Superior temporal gyrus (tissue), 1 donor: ENCODE measurements around the gene CEP126.

Experiments used
- DNase-seq: peaks from one replicate; pipeline ENCODE4 v3.0.0-alpha.2; 2016; ENCODE audit errors: extremely low spot score

CEP126 gene

DNA sequence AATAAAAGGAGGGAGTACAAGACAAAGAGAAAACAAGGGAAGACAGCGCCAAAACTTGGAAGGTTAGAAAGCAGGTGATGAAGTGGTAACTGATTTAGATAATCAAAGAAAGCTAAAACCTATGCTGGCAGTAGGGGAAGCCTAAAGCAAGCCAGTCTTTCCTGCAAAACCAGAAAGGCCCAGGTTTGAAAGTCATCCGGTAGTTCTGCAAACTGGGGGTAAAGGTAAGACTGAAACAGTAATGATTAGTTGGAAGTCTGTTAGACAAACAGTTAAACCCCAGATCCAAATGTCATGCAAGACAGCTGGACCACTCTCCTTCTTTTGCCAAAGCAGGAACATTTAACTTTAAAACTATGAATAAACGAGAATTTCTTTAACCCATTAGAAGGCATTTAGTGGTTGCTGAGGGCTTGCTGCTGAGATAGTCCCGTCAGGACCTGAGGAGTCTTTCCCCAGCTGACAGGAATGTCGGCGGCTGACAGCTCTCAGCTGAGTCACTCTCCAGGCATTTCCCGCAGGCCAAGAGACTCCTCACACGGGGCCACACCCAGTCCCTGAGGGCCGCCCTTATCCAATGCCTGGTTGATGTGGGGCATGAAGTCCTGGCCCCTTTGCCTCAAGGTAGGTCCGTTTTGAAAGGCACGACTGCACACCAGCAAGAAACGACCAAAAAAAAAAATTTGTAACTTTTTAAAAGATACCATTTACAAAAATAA lies 96.1 kb downstream of the CEP126 start:
- DNase-seq: no peak

DNA sequence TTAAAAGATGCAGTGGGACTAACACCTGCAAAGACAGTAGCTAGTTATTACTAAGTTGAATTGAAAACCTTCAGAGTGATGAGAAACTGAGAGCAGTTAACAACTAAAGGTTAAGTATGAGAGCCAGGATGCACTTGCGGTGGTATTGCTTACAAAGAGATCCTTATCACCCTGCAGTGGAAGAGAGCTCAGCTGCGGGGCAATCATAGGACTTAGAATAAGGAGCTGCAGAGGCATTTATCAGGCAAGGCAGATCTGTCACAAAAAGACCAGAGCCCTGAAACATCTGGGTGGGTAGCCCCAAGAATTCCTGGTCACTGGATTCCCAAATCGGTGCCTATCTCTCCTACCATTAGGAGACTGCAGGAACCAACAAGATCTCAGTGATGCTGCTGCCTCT lies 98.1 kb downstream of the CEP126 start:
- no peak for DNase-seq

- no peak for DNase-seq
Measured at GRCh38 chr11:102014756-102015155, 99.9 kb downstream of the CEP126 start.

DNA sequence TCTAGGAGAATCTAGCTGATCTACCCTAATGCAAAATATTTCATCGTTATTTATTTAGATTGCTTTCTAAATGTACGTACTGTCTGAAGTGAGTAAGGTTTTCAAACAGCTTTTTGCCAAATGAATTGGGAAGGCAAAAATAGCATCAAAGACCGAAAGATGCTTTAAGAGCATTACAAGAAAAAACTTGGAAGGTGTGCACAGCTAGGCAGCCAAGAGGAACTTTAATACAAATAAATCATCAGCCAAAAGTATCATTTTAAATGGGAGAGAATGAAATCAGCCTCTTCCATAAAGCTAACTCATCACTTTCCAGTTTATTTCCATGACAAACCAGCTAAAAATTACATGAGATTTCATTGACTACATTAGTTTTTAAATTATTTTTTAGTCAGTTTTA lies 102.2 kb downstream of the CEP126 start:
- DNase-seq: no peak

DNA sequence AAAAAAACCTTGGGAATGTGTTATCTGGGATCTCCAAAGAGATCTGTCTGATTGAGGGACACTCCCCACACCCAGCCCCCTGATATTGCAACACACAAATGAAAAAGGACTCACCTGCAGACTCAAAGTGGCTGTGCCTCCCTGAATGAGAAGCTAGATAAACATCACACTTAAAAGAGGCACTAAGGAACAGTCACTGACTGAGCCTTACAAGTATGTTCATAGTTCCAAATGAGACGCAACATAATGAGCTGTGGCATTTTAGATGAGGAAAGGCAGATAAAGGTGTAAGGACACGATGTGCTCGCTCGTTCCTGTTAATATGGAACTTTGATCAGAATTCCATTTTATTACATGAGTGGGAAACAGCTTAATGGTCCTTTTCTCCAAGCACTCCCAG lies 111.4 kb downstream of the CEP126 start:
- no peak for DNase-seq

- no peak for DNase-seq
Measured at GRCh38 chr11:102026959-102027358, 112.1 kb downstream of the CEP126 start.

- no peak for DNase-seq
Measured at GRCh38 chr11:102036757-102037156, 121.9 kb downstream of the CEP126 start.

DNA sequence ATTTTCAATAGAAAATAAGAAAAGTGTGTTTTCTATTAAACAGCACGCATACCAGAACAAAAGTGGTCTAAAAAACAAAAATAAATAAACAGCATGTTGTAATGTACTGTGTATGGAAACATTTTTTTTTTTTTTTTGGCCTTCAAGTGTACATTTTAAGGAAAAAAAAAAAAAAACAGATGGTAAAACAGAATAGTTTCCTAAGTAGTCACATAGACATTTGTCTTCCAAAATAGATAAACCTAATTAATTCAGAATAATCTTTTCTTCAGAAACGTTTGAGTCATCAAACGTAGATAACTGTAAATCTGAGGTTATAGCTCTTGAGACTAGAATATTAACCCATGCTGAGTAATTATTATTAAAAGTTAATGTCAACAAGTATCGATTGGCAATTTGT lies 132.0 kb downstream of the CEP126 start:
- DNase-seq: no peak

GRCh38 chr11:102047305-102047924 lies 132.6 kb downstream of the CEP126 start, which contains the start of gene CFAP300:
Gene CFAP300, plus strand, starts transcription at chr11:102047437. Its CDS starts 34 bp downstream, at chr11:102047471.
- DNase-seq: no peak
